SK-N-SH treated with all-trans-retinoic acid at 6 μM for 48 hours (cell line): ENCODE data around the gene KDM4B.

ENCODE experiments used
- ATAC-seq: fragments of 200-7000 bp; cut with Tn5 transposase; 3 replicates; pipeline ENCODE4 v1.9.1; 2020; ENCODE audit warnings: mild to moderate bottlenecking, moderate library complexity
- ARNTL ChIP-seq: fragments of 450-650 bp; formaldehyde crosslinking; IDR thresholded peaks from 2 replicates; pipeline ENCODE4 v1.5.0; 2020; ENCODE audit warnings: low read depth, mild to moderate bottlenecking, moderate library complexity, borderline replicate concordance
- BACH2 ChIP-seq: fragments of 250-450 bp; sonication (Bioruptor Pico); IDR thresholded peaks from 2 replicates; pipeline ENCODE4 v1.9.0; 2021; ENCODE audit warnings: mild to moderate bottlenecking, borderline replicate concordance
- CREB5 ChIP-seq: fragments of 250-450 bp; sonication (Bioruptor Pico); IDR thresholded peaks from 2 replicates; pipeline ENCODE4 v1.5.1; 2020; ENCODE audit warnings: low read depth, mild to moderate bottlenecking, moderate library complexity
- CSDC2 ChIP-seq: fragments of 250-450 bp; sonication (Bioruptor Pico); IDR thresholded peaks from 2 replicates; pipeline ENCODE4 v1.5.0; 2020; ENCODE audit warnings: mild to moderate bottlenecking, moderate library complexity
- ESRRG ChIP-seq: fragments of 250-450 bp; sonication (Bioruptor Pico); IDR thresholded peaks from 2 replicates; pipeline ENCODE4 v1.6.1; 2021; ENCODE audit warnings: mild to moderate bottlenecking
- GLIS3 ChIP-seq: fragments of 250-450 bp; sonication (Bioruptor Pico); IDR thresholded peaks from 2 replicates; pipeline ENCODE4 v1.5.0; 2020; ENCODE audit warnings: mild to moderate bottlenecking, moderate library complexity
- ISL1 ChIP-seq: fragments of 250-450 bp; sonication (Bioruptor Pico); IDR thresholded peaks from 2 replicates; pipeline ENCODE4 v2.1.2; 2022; ENCODE audit warnings: mild to moderate bottlenecking, moderate library complexity
- OSR1 ChIP-seq: fragments of 250-450 bp; sonication (Bioruptor Pico); IDR thresholded peaks from 2 replicates; pipeline ENCODE4 v1.8.0; 2022; ENCODE audit warnings: moderate library complexity, mild to moderate bottlenecking, inconsistent platforms
- PPARA ChIP-seq: fragments of 250-450 bp; sonication (Bioruptor Pico); IDR thresholded peaks from 2 replicates; pipeline ENCODE4 v1.5.0; 2020; ENCODE audit warnings: mild to moderate bottlenecking, borderline replicate concordance
- RARB ChIP-seq: fragments of 250-450 bp; sonication (Bioruptor Pico); IDR thresholded peaks from 2 replicates; pipeline ENCODE4 v1.8.0; 2021; ENCODE audit warnings: mild to moderate bottlenecking, moderate library complexity
- SNAI2 ChIP-seq: fragments of 250-450 bp; sonication (Bioruptor Pico); IDR thresholded peaks from 2 replicates; pipeline ENCODE4 v1.5.0; 2020; ENCODE audit warnings: mild to moderate bottlenecking, moderate library complexity
- TCF4 ChIP-seq: fragments of 250-450 bp; sonication (Bioruptor Pico); IDR thresholded peaks from 2 replicates; pipeline ENCODE4 v1.8.0; 2021; ENCODE audit warnings: mild to moderate bottlenecking, moderate library complexity, borderline replicate concordance
- TSHZ2 ChIP-seq: fragments of 250-450 bp; sonication (Bioruptor Pico); IDR thresholded peaks from 2 replicates; pipeline ENCODE4 v1.5.0; 2020; ENCODE audit warnings: mild to moderate bottlenecking, moderate library complexity
- ZC3H10 ChIP-seq: fragments of 250-450 bp; sonication (Bioruptor Pico); IDR thresholded peaks from 2 replicates; pipeline ENCODE4 v1.5.1; 2021; ENCODE audit warnings: mild to moderate bottlenecking, moderate library complexity
- ZFP3 ChIP-seq: fragments of 250-450 bp; sonication (Bioruptor Pico); IDR thresholded peaks from 2 replicates; pipeline ENCODE4 v1.5.0; 2020; ENCODE audit warnings: mild to moderate bottlenecking, moderate library complexity
- ZFP30 ChIP-seq: fragments of 450-650 bp; formaldehyde crosslinking; IDR thresholded peaks from 2 replicates; pipeline ENCODE4 v1.5.0; 2022; ENCODE audit warnings: mild to moderate bottlenecking, moderate library complexity
- ZNF565 ChIP-seq: fragments of 450-650 bp; formaldehyde crosslinking; conservative IDR thresholded peaks from 2 replicates; pipeline ENCODE4 v1.5.0; 2020; ENCODE audit warnings: low read depth, mild to moderate bottlenecking, moderate library complexity
- ZNF70 ChIP-seq: fragments of 450-650 bp; formaldehyde crosslinking; IDR thresholded peaks from 2 replicates; pipeline ENCODE4 v1.5.0; 2020; ENCODE audit warnings: mild to moderate bottlenecking, moderate library complexity
- ZNF8 ChIP-seq: fragments of 450-650 bp; formaldehyde crosslinking; IDR thresholded peaks from 2 replicates; pipeline ENCODE4 v1.5.0; 2020; ENCODE audit warnings: mild to moderate bottlenecking, moderate library complexity
- TF ChIP-seq, protein P1 (sequence below): fragments of 250-450 bp; sonication (Bioruptor Pico); IDR thresholded peaks from 2 replicates; pipeline ENCODE4 v1.8.0; 2021; ENCODE audit warnings: low read depth, mild to moderate bottlenecking, moderate library complexity, borderline replicate concordance
- TF ChIP-seq, protein P2 (sequence below): fragments of 250-450 bp; sonication (Bioruptor Pico); IDR thresholded peaks from 2 replicates; pipeline ENCODE4 v1.8.0; 2020; ENCODE audit warnings: mild to moderate bottlenecking, moderate library complexity, borderline replicate concordance
- TF ChIP-seq, protein P3 (sequence below): fragments of 250-450 bp; sonication (Bioruptor Pico); IDR thresholded peaks from 2 replicates; pipeline ENCODE4 v1.5.1; 2021; ENCODE audit warnings: mild to moderate bottlenecking, moderate library complexity

KDM4B gene

GRCh38 chr19:5040544-5041167 lies 71.7 kb downstream of the KDM4B start:
- TF ChIP-seq ISL1 (CRISPR knock-in tag) (no peak), CSDC2 (CRISPR knock-in tag) (no peak), RARB (CRISPR knock-in tag) (no peak), ZNF8 (no peak), ZFP3 (CRISPR knock-in tag) (no peak), ZFP30 (no peak), ZNF565 (CRISPR knock-in tag) (no peak), OSR1 (no peak), TSHZ2 (no peak), CREB5 (CRISPR knock-in tag) (no peak), ESRRG (no peak), PPARA (no peak), ARNTL (no peak), TCF4 (no peak), ZNF70 (CRISPR knock-in tag) (no peak)
- TF ChIP-seq, protein P1, sequence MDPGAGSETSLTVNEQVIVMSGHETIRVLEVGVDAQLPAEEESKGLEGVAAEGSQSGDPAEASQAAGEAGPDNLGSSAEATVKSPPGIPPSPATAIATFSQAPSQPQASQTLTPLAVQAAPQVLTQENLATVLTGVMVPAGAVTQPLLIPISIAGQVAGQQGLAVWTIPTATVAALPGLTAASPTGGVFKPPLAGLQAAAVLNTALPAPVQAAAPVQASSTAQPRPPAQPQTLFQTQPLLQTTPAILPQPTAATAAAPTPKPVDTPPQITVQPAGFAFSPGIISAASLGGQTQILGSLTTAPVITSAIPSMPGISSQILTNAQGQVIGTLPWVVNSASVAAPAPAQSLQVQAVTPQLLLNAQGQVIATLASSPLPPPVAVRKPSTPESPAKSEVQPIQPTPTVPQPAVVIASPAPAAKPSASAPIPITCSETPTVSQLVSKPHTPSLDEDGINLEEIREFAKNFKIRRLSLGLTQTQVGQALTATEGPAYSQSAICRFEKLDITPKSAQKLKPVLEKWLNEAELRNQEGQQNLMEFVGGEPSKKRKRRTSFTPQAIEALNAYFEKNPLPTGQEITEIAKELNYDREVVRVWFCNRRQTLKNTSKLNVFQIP (CRISPR knock-in tag): no peak
- TF ChIP-seq, protein P2, sequence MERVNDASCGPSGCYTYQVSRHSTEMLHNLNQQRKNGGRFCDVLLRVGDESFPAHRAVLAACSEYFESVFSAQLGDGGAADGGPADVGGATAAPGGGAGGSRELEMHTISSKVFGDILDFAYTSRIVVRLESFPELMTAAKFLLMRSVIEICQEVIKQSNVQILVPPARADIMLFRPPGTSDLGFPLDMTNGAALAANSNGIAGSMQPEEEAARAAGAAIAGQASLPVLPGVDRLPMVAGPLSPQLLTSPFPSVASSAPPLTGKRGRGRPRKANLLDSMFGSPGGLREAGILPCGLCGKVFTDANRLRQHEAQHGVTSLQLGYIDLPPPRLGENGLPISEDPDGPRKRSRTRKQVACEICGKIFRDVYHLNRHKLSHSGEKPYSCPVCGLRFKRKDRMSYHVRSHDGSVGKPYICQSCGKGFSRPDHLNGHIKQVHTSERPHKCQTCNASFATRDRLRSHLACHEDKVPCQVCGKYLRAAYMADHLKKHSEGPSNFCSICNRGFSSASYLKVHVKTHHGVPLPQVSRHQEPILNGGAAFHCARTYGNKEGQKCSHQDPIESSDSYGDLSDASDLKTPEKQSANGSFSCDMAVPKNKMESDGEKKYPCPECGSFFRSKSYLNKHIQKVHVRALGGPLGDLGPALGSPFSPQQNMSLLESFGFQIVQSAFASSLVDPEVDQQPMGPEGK (CRISPR knock-in tag): no peak
- ATAC-seq: no peak

GRCh38 chr19:5041168-5041912 lies 72.4 kb downstream of the KDM4B start:
- no peak for ATAC-seq
- TF ChIP-seq SNAI2: no peak
- no peak for TF ChIP-seq ISL1 (CRISPR knock-in tag)
- TF ChIP-seq PPARA: no peak
- TF ChIP-seq ZNF565 (CRISPR knock-in tag): no peak
- no peak for TF ChIP-seq ESRRG
- no peak for TF ChIP-seq ARNTL
- no peak for TF ChIP-seq GLIS3

- ATAC-seq: no peak
- TF ChIP-seq ZC3H10 (CRISPR knock-in tag): no peak
- no peak for TF ChIP-seq ZFP3 (CRISPR knock-in tag)
- TF ChIP-seq, protein P1 (CRISPR knock-in tag): no peak
- TF ChIP-seq TSHZ2: no peak
- TF ChIP-seq CSDC2 (CRISPR knock-in tag): no peak
- TF ChIP-seq CREB5 (CRISPR knock-in tag): no peak
- TF ChIP-seq GLIS3: no peak
- no peak for TF ChIP-seq ARNTL
- TF ChIP-seq, protein P3, sequence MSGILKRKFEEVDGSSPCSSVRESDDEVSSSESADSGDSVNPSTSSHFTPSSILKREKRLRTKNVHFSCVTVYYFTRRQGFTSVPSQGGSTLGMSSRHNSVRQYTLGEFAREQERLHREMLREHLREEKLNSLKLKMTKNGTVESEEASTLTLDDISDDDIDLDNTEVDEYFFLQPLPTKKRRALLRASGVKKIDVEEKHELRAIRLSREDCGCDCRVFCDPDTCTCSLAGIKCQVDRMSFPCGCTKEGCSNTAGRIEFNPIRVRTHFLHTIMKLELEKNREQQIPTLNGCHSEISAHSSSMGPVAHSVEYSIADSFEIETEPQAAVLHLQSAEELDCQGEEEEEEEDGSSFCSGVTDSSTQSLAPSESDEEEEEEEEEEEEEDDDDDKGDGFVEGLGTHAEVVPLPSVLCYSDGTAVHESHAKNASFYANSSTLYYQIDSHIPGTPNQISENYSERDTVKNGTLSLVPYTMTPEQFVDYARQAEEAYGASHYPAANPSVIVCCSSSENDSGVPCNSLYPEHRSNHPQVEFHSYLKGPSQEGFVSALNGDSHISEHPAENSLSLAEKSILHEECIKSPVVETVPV (CRISPR knock-in tag): no peak
- TF ChIP-seq BACH2 (CRISPR knock-in tag): no peak
- TF ChIP-seq RARB (CRISPR knock-in tag): no peak
- no peak for TF ChIP-seq TCF4
- TF ChIP-seq ISL1 (CRISPR knock-in tag): no peak
Observed at GRCh38 chr19:5041913-5042187, 72.9 kb downstream of the KDM4B start.
